ENCODE results near the gene LINC01488.

Gene LINC01488

DNA sequence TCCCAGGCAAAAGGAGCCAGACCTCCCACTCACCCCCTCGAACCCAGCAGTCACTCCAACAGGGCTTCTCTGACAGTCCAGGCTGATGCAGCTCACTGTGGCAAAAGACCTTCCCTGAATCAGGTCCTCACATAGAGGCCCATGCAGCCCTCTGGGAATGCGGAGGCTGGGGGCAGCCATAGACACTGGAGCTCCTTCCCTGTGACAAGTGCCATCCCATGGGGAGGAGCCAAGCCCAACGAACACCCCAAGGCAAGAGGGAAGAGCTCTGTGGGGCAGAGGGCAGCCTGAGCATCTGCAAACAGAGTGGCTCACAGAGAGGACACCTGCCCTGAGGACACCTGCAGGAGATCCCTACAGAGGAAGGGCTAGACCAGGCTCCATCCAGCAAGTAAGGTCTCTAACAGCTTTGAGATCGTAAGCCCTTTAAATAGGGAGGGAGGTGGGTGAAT is at the start of gene LINC01488:
TSS of gene LINC01488 (plus strand) at position 271 of the 452 bp plus-strand sequence.
- DNase-seq, result no peak

DNA sequence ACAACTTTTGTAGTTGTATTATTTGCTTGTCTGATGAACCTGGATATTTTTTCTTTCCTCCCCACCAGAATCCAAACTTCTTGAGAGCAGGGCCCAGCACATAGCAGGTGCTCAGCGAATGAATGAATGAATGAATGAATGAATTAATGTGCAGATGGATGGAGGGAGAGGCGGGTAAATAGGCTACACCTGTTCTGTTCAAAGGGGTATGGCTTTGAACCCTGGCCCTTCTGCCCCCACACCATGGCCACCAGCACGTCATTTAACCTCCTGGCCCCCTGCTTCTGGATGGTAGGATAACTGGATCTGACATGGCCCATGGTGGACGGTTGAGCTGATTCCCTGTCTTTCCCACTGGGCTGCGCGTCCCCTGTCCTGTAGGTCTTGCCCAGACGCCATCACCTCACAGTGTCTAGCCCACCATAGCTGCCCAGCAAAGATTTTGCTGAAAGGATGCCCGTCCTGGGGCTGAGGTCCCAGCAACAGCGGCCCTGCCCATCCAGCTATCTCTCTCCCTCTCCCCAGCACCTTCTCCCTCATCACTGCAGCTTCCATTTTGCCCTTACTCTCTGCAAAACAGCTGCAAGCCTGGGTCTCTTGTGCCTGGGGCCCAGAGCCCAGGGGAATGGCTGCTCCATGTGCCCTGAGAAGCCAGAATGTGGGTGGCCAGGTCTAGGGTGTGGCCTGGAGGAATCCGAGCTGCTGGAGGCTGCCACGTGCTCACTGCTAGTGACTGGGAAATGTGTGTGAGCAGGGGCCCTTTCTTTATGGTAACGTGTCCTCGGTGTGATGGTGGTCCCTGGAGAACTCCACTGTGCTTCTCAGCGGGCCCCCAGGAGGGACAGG is 49.3 kb upstream of the LINC01488 start:
- DNase-seq, result no peak

- DNase-seq, result no peak
These were observed 47.7 kb upstream of the LINC01488 start for GRCh38 chr11:69433741-69434140.

DNA sequence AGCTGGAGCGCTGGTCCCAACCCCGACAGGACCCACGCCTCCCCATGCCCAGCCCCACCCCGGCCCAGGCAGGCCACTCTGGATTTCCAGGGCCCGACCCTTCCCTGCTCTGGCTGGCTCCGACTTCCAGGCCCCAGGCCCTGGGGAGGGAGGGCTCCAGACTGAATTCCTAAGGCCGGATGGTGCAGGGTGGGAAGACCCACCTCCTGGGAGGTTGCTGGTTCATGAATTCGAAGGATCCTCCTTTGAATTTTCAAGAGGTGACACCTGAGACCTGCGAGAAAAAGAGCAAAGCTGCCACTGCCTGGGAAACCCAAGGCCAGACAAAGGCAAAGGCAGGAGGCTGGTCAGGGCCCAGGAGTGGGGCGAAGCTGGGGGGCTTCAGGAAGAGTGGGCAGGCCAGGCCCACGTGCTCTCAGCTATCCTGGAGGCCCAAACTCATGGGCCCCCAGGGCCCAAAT is 47.0 kb upstream of the LINC01488 start:
- no peak for DNase-seq

DNA sequence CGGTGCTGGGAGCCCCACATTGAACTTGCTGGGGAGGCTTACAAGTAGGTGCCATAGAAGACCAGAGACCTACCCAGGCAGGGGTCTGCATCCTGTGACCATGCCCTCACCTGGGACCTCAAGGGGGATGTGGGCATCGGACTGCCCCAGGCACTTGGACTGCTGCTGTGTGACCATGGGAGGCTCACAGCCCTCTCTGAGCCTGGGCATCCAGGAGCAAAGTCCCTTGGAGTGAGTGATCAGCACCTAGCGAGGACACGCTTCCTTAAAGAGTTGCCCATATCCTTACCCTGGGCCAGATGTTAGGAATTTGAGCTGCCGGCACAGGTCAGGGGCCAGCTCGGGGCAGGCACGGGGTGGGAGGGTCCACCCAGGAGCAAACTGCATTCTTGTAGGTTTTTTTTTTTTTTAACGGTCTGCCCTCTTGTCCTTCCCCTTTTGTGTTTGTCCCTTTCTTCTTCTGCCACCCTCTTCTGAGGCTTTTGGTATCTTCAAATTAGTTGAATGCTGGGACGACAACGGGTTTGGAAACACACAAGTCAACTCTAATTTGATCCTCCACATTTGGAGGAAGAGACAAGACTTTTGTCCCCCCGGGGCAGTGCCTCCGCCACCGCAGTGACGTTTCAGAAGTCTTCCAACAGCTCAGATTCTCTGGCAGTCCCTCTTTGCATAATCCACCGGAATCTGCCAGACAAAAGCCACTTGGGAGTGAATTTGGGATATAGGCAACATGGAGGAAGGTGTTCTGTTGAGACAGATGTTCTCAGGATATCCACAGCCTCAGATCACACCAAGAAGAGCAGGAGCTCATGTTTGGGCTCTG is 46.1 kb upstream of the LINC01488 start:
- DNase-seq, result no peak

DNA sequence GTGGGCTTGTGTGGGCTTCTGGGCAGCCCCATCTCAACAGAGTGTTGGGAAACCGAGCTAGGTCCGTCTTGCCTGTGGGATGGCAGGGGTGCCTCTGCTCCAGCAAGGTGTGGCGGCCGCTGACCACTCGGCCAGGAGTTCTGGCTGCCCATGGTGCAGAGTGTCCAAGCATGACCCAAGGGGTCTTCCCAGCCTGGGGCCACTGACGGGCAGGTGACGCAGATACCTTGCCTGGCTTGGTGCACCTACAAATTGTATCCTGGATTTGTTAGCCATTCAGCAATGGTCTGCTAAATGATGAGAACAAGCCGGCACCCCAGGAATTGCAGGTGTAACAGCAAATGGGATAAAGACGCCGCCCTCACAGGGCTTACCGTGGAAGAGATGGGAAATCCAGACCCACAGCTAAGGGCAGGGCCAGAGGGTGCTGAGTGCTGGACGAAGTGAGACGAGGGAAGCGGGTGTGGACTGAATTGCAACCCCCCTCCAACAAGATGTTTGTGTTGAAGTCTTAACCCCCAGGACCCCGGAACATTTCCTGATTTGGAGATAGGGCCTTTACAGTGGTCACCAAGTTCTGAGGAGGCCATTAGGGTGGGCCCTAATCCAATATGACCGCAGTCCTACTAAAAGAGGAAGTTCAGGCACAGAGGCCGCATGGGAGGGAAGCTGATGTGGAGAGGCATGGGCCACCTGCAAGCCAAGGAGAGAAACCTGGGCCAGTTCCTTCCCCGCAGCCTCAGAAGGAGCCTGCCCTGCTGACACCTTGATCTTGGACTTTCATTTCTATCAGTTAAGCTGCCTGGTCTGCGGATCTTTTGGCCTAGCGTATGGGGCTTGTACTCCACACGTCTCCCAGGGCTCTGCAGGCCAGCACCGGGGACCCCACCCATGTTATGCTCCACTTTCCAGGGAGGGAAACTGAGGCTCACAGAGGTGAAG is 45.2 kb upstream of the LINC01488 start:
- DNase-seq, result no peak

DNA sequence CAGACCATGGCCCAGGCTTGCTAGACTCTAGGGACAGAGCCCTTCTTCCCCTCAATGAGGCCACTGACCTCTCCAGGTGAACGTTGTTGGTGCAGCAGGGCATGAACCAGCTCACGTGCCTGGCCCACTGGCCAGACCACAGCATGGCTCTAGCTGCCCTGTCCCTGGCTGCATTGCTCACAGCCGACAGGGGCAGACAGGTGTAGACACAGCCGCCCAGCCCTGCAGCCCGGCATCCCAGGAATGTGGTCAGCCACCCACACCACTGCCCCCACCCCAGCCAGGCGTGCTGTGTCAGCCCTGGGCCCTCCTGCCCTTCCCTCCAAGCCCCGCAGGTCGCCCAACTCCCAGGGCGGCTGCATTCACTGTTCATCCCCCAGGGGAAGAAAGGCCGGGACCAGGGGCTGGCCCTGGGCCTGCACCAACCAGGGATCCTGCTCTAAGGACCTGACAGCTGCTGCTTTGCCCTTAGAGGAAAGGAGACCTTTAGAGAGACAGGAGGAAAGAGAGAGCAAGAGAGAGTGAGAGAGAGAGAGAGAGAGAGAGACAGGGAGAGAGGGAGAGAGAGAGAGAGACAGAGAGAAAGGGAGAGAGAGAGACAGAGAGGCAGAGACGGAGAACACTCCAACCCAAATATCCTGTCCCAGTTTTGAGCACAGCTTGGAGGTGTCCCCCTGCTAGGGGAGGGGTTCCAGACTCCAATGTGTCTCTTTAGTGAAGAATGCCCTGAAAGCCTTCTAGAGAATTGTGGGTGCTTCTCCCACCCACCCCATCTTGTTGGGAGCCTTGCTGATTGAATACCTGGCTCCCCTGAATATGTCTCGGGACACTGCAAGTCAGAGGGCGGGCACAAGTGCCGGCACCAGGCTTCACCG is 44.2 kb upstream of the LINC01488 start:
- no peak for DNase-seq

DNA sequence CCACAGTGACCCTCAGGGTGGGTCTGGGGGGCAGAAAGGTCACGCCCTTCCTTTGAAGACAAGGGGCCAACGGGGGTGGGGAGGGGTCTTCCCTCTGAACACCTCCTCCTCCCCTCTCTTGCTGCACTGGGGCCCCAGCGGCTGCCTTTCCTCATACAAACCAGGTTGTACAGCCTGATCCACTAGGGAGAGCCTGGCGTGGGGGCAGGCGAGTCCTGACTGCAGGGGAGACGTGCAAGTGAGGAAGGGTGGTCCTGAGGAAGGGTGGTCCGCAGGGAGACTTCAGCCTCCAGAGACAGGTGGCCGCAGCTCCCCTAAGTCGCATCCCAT is 43.6 kb upstream of the LINC01488 start:
- DNase-seq, result no peak

DNA sequence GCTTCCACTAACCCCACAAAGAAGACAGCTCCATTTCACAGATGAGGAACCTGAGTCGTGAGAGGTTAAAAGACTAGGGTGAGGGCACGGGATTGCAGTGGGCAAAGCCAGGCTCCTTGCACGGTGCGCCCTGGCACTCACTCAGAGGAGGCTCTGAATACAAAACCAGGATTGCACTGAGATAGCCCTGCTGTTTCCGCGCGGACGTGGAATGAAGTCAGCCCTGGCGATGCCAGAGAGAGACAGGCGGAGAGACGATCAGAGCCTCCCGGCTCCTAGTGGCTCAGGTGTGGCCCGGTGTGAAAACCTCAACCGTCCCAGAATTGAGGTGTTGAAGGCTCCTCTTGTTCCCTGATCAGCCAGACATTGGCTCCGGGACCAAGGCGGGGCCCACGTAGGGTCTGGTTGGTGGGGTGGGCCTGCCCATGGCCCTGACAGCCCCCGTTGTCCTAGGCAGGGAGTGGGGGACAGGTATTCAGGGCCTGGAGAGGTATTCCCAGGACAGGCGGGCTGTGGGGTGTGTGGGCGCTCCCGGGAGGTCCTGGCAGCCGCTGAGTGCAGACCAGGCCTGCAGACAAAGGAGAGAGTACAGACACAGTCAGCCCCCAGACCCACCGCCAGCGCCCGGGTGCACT is 43.1 kb upstream of the LINC01488 start:
- no peak for DNase-seq

- DNase-seq, result no peak
These were observed 42.3 kb upstream of the LINC01488 start for GRCh38 chr11:69439127-69439526.

DNA sequence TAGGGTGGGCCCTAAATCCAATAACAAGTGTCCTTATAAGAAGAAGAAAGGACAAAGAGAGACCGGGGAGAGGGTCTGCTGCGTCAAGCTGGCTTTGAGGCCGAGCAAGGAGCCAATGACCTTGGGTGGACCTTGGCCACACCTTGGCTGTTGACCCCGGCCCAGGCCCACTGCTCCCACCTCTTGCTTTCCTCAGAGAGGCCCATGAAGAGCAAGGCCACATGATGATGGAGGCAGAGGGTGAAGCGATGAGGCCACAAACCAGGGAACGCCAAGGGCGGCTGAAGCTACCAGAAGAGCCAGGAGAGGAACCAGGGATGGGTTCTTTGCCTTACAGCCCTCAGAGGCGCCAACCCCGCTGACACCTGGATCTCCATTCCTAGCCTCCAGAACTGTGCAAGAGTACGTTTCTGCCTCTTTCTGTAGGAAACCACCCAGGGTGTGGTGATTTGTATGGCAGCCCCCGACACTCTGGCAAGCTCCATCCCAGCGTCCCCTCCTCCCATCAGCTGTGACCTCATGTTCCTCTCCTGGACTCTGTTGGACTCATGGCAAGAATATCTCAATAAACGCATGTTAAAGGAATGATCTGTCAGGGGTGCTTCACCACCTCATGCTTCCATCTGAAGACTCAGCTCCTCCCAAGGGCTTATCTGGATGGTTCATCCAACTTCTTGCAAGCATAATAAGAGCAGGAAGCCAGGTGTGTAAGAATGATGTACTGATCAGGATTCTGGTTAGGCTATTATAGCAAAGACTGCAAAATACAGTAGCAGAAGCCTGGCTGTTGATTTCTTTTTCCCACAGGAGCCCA is 41.6 kb upstream of the LINC01488 start:
- DNase-seq, result no peak

DNA sequence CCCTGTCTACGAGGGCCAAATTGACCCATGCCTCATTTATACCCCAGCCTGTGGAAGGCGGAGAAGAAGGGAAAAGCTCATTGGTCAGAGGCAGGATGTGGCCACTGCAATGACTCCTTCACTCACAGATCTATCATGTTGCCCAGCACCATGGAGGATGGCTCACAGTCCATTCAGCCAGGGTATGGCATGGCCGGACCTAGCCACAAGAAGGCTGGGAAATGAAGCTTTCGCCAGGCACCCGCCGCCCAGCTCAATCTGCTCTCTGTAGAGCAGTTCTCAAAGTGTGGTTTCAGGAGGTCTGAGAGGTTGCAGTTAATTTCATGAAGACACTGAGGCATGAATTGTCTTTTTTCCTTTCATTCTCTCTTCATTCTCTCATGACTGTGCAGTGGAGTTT is 40.6 kb upstream of the LINC01488 start:
- no peak for DNase-seq

GRCh38 chr11:69442012-69442806 is 39.3 kb upstream of the LINC01488 start:
- DNase-seq, result no peak

GRCh38 chr11:69442807-69443137 is 38.7 kb upstream of the LINC01488 start:
- DNase-seq, result no peak

DNA sequence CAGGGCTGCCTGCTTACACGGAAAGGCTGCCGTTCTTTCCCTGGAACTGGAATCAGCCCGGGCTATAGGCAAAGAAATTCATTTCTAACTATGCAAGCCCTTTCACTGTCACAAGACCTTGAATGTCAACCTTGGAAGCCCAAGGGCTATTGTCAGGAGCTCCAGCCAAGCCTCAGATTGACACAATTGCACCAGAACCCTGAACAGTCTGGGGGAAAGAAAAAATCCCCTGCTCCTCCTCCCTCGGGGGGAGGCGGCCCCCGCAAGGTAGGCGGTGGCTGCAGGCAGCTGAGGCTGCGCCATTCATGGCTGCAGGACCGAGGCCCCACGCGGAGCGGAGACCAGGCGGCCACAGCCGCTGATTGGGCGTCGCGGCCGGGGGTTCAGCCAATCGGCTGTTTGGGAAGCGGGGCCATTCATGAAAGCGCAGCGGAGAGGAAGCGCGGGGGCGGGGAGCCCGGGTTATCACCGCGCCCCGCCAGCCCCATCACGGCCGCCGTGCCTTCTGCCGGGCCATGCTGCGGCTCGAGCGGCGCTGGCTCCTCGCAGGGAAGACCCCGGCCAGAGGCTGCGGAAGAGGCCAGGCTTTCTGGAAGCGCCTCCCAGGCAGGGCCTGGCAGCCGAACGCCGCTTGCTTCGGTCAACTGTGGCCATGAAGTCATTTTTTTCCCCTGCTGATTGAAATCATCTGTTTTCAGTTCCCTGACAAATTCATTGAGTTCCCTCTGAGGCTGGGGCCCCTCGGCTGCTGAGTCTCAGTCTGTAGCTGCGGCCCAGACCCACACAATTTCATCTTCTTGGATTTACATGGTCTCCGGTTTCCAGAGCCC is 38.1 kb upstream of the LINC01488 start:
- DNase-seq, result peak; percentile 91

DNA sequence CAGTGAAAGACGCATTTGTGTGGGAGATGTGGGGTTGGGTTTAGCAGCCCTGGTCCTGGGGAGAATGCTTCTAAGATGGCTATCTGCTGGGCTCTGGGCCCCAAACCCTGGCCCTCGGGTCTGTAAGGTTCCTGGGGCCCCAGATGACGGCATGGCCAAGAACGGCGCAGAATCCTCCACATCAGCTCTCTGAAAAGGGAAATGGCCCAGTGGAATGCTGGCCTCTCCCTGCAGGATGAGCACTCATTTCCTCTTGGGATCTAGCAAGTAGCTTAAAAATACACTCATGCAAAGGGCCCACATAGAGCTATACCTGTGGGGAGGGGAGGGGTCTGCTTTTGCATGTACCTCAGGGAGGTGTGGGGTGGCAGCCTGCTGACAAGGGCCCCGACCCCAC is 37.5 kb upstream of the LINC01488 start:
- no peak for DNase-seq

- DNase-seq, result no peak
These were observed 36.9 kb upstream of the LINC01488 start for GRCh38 chr11:69444381-69445130.

- DNase-seq, result no peak
These were observed 36.4 kb upstream of the LINC01488 start for GRCh38 chr11:69445131-69445470.

Measured in NCI-H2227 treated with DMSO at 0.1 percent for 48 hours (cell line).